ENCODE data around the gene GALM.
"Not testable (repeated sequence)": the region's sequence is repeated elsewhere in the genome, so short reads cannot be mapped to it uniquely, and the experiment has no call there.

Gene GALM

DNA sequence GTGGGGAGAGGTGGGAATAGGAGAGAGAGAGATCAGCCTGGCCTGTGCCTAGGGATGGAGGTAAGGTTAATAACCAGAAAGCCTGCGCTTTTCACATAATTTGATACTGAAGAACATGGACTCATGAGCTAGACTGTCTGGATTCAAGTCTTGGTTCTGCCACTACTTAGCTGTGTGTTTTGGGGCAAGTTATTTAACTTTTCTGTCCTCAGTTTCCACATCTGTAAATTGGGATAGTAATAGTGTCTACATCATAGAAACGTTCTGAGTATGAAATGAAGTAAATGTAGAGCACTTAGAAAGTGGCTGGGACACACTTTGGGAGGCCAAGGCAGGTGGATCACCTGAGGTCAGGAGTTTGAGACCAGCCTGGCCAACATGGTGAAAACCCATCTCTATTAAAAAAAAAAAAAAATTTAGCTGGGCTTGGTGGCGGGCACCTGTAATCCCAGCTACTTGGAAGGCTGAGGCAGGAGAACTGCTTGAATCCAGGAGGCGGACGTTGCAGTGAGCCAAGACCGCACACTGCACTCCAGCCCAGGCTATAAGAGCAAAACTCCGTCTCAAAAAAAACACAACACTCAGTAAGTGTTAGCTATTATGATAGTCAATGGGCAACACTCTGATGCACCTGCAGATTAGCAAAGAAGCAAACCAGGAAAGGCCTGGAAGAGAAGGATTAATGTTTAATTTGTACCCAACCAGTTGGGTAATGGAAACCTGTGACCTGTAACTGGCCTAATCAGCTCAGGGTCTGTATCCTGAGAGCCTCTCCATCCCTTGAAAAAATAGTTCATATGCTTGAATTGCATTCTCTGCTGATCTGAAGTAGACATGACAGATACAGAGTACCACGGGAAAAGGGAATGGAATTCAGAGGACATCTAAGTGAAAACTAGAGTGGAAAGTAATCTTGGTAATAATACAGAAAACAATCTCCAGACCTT, 6.8 kb downstream of the GALM start:
- Histone ChIP-seq H3K4me3 (ENCODE audit: insufficient read depth, low read length, poor library complexity, severe bottlenecking) (no peak overlapping the region), H3K9me3 (ENCODE audit: insufficient read depth, low read length) (no peaks in the 10 kb centered on the region), H2AFZ (ENCODE audit: low read depth, low read length, severe bottlenecking) (no peak overlapping the region), H3K9ac (ENCODE audit: low read length) (no peak overlapping the region), H4K20me1 (ENCODE audit: low read depth, low read length) (no peaks in the 10 kb centered on the region), H3F3A (ENCODE audit: insufficient read depth) (no peaks in the 10 kb centered on the region), H3K27me3 (ENCODE audit: low read length) (0 out of 2 replicates have a peak, but pooled peaks cover 3% of the 10 kb centered on the region), H3K4me2 (ENCODE audit: low read depth, low read length, poor library complexity, severe bottlenecking) (no peak overlapping the region), H3K79me2 (ENCODE audit: insufficient read depth, low read length) (no peaks in the 10 kb centered on the region), H3K9me2 (replicated peaks; ENCODE audit: insufficient read depth, low read length) (no peaks in the 10 kb centered on the region), H3K36me3 (ENCODE audit: low read length) (no peaks in the 10 kb centered on the region), H3K27ac (ENCODE audit: low read depth, low read length) (no peak overlapping the region)
- no peak for TF ChIP-seq EZH2phosphoT487 (conservative IDR thresholded peaks at IDR 0.05; ENCODE audit: low read length)
- TF ChIP-seq, protein P1, sequence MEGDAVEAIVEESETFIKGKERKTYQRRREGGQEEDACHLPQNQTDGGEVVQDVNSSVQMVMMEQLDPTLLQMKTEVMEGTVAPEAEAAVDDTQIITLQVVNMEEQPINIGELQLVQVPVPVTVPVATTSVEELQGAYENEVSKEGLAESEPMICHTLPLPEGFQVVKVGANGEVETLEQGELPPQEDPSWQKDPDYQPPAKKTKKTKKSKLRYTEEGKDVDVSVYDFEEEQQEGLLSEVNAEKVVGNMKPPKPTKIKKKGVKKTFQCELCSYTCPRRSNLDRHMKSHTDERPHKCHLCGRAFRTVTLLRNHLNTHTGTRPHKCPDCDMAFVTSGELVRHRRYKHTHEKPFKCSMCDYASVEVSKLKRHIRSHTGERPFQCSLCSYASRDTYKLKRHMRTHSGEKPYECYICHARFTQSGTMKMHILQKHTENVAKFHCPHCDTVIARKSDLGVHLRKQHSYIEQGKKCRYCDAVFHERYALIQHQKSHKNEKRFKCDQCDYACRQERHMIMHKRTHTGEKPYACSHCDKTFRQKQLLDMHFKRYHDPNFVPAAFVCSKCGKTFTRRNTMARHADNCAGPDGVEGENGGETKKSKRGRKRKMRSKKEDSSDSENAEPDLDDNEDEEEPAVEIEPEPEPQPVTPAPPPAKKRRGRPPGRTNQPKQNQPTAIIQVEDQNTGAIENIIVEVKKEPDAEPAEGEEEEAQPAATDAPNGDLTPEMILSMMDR (IDR thresholded peaks at IDR 0.05; ENCODE audit: insufficient read depth, low read length, poor library complexity, severe bottlenecking), result no peak

DNA sequence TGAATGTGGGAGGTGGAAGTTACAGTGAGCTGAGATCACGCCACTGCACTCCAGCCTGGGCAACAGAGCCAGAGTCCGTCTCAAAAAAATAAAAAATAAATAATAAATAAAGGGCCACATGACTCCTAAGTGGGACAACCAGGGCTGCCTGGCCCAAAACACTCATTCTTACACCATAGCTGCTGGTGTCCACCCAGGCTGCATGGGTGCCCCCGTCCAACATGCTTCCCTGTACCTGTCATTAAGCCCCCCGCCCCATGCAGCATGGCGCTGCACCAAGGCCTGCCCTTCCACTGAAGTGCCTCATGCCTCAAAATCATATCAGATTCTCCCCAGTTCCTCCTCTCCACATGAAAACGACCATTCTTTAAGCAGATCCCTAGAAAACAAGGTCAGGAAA, 10.8 kb downstream of the GALM start:
- no peaks in the 10 kb centered on the region for H3F3A ChIP-seq (ENCODE audit: insufficient read depth)
- H3K36me3 ChIP-seq (ENCODE audit: low read length), result no peaks in the 10 kb centered on the region
- no peaks in the 10 kb centered on the region for H3K79me2 ChIP-seq (ENCODE audit: insufficient read depth, low read length)
- H3K27ac ChIP-seq (ENCODE audit: low read depth, low read length), result no peak overlapping the region
- H3K9ac ChIP-seq (ENCODE audit: low read length), result no peak overlapping the region
- no peaks in the 10 kb centered on the region for H3K9me2 ChIP-seq (replicated peaks; ENCODE audit: insufficient read depth, low read length)
- H3K4me2 ChIP-seq (ENCODE audit: low read depth, low read length, poor library complexity, severe bottlenecking), result no peak overlapping the region
- H3K4me3 ChIP-seq (ENCODE audit: insufficient read depth, low read length, poor library complexity, severe bottlenecking), result no peak overlapping the region
- TF ChIP-seq, protein P1 (IDR thresholded peaks at IDR 0.05; ENCODE audit: insufficient read depth, low read length, poor library complexity, severe bottlenecking), result no peak
- no peak for TF ChIP-seq EZH2phosphoT487 (conservative IDR thresholded peaks at IDR 0.05; ENCODE audit: low read length)
- H2AFZ ChIP-seq (ENCODE audit: low read depth, low read length, severe bottlenecking), result no peak overlapping the region
- no peaks in the 10 kb centered on the region for H3K9me3 ChIP-seq (ENCODE audit: insufficient read depth, low read length)
- H3K27me3 ChIP-seq (ENCODE audit: low read length), result no peaks in the 10 kb centered on the region
- H4K20me1 ChIP-seq (ENCODE audit: low read depth, low read length), result no peaks in the 10 kb centered on the region

DNA sequence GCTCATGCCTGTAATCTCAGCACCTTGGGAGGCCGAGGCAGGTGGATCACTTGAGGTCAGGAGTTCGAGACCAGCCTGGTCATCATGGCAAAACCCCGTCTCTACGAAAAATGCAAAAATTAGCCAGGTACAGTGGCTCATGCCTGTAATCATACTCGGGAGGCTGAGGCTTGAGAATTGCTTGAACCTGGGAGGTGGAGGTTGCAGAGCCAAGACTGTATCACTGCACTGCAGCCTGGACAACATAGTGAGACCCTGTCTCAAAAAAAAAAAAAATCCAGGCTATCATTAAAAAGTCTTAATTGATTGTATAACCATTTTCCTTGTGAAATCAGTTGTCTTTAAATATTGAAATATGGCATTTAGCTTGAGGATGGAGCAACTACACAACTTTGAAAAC, 15.0 kb downstream of the GALM start:
- H2AFZ ChIP-seq (ENCODE audit: low read depth, low read length, severe bottlenecking); H3K9me3 ChIP-seq (ENCODE audit: insufficient read depth, low read length); H3K4me3 ChIP-seq (ENCODE audit: insufficient read depth, low read length, poor library complexity, severe bottlenecking); H3F3A ChIP-seq (ENCODE audit: insufficient read depth); H3K4me2 ChIP-seq (ENCODE audit: low read depth, low read length, poor library complexity, severe bottlenecking); H3K36me3 ChIP-seq (ENCODE audit: low read length); H3K9ac ChIP-seq (ENCODE audit: low read length); H3K9me2 ChIP-seq (replicated peaks; ENCODE audit: insufficient read depth, low read length); H4K20me1 ChIP-seq (ENCODE audit: low read depth, low read length); H3K27me3 ChIP-seq (ENCODE audit: low read length); H3K27ac ChIP-seq (ENCODE audit: low read depth, low read length); H3K79me2 ChIP-seq (ENCODE audit: insufficient read depth, low read length): not testable (repeated sequence)

DNA sequence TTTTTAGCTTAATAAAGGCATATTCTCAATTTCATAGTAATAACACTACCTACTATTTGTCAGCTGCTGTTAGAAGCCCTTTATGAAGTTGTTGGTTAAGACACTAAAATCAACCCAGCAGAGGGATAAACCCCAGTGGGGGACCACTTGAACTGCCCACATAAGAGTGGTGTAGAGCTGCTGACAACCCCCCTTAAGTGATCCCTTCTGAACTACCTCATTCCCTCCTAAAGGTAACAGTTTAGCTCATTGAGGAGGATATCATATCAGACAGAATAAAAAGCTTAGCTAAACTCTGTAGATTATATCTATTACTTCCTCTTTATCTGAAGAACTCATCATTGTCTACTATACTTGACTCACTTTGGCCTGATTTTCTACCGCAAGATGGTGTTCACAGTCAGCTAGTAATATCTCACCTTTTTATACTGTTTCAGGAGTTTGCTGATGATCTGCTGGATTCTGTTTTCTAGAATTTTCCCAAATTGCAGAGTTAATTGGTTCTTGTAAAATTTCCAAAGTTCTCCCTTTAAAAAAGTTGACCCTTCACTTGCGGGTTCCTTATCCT, 16.2 kb downstream of the GALM start:
- TF ChIP-seq, protein P1 (IDR thresholded peaks at IDR 0.05; ENCODE audit: insufficient read depth, low read length, poor library complexity, severe bottlenecking), result no peak
- TF ChIP-seq EZH2phosphoT487 (conservative IDR thresholded peaks at IDR 0.05; ENCODE audit: low read length), result no peak
- Histone ChIP-seq H2AFZ (ENCODE audit: low read depth, low read length, severe bottlenecking) (no peak overlapping the region), H3K36me3 (ENCODE audit: low read length) (no peaks in the 10 kb centered on the region), H3K9me2 (replicated peaks; ENCODE audit: insufficient read depth, low read length) (no peaks in the 10 kb centered on the region), H4K20me1 (ENCODE audit: low read depth, low read length) (no peaks in the 10 kb centered on the region), H3K27ac (ENCODE audit: low read depth, low read length) (no peak overlapping the region), H3K79me2 (ENCODE audit: insufficient read depth, low read length) (no peaks in the 10 kb centered on the region), H3K9me3 (ENCODE audit: insufficient read depth, low read length) (no peaks in the 10 kb centered on the region), H3F3A (ENCODE audit: insufficient read depth) (no peaks in the 10 kb centered on the region), H3K9ac (ENCODE audit: low read length) (no peak overlapping the region), H3K27me3 (ENCODE audit: low read length) (no peaks in the 10 kb centered on the region), H3K4me2 (ENCODE audit: low read depth, low read length, poor library complexity, severe bottlenecking) (no peak overlapping the region), H3K4me3 (ENCODE audit: insufficient read depth, low read length, poor library complexity, severe bottlenecking) (no peak overlapping the region)

DNA sequence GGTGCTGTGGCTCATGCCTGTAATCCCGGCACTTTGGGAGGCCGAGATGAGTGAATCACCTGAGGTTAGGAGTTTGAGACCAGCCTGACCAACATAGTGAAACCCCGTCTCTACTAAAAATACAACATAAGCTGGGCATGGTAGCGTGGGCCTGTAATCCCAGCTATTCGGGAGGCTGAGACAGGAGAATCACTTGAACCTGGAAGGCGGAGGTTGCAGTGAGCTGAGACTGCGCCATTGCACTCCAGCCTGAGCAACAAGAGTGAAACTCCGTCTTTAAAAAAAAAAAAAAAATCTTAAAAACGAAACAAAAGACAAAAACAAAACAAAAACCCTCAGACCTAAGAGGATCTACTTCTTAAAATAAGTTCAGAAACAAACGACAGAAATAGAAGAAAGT, 16.7 kb downstream of the GALM start:
- H3K79me2 ChIP-seq (ENCODE audit: insufficient read depth, low read length); H3K36me3 ChIP-seq (ENCODE audit: low read length); H4K20me1 ChIP-seq (ENCODE audit: low read depth, low read length); H3K4me2 ChIP-seq (ENCODE audit: low read depth, low read length, poor library complexity, severe bottlenecking); H3K27me3 ChIP-seq (ENCODE audit: low read length); H3K9ac ChIP-seq (ENCODE audit: low read length); H2AFZ ChIP-seq (ENCODE audit: low read depth, low read length, severe bottlenecking); H3K4me3 ChIP-seq (ENCODE audit: insufficient read depth, low read length, poor library complexity, severe bottlenecking); H3F3A ChIP-seq (ENCODE audit: insufficient read depth); H3K27ac ChIP-seq (ENCODE audit: low read depth, low read length); H3K9me3 ChIP-seq (ENCODE audit: insufficient read depth, low read length); H3K9me2 ChIP-seq (replicated peaks; ENCODE audit: insufficient read depth, low read length): not testable (repeated sequence)

Data from SU-DHL-6 (cell line).